Measurements from ENCODE around the gene OR6C65.
"Not testable (repeated sequence)": the region's sequence is repeated elsewhere in the genome, so short reads cannot be mapped to it uniquely, and the experiment has no call there.

Gene OR6C65

GRCh38 chr12:55400229-55400628, at the start of gene OR6C65:
Gene OR6C65 (plus strand): TSS chr12:55400529. CDS start chr12:55400529, 0 bp downstream.
- DNase-seq: no peak

DNA sequence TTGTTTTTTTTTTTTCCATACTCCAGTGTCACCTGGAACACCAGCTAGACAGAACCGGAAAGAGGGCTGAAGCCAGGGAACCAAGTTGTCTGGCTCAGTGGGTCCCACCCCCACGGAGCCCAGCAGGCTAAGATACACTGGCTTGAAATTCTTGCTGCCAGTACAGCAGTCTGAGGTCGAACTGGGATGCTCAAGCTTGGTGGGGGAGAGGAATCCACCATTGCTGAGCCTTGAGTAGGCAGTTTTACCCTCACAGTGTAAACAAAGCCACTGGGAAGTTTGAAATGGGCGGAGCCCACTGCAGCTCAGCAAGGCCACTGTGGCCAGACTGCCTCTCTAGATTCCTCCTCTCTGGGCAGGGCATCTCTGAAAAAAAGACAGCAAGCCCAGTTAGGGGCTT, 45.0 kb upstream of the OR6C65 start:
- DNase-seq: not testable (repeated sequence)

GRCh38 chr12:55362675-55363074, 37.7 kb upstream of the OR6C65 start, which contains the start of gene OR6C75:
Gene OR6C75 (plus strand): TSS chr12:55362975. CDS start chr12:55365111, 2,136 bp downstream.
- DNase-seq: no peak

DNA sequence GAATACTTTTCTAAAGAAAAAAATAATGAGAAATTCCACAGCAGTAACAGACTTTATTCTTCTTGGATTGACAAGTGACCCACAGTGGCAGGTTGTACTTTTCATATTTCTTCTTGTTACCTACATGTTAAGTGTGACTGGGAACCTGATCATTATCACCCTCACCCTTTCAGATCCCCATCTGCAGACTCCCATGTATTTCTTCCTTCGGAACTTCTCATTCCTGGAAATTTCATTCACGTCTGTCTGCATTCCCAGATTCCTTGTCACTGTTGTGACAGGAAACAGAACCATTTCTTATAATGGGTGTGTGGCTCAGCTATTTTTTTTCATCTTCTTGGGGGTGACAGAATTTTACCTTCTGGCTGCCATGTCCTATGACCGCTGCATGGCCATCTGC, 35.2 kb upstream of the OR6C65 start:
- DNase-seq: no peak

- no peak for DNase-seq
Measured at GRCh38 chr12:55372521-55372920, 27.8 kb upstream of the OR6C65 start.

GRCh38 chr12:55385891-55386290, 14.4 kb upstream of the OR6C65 start:
- DNase-seq: no peak

DNA sequence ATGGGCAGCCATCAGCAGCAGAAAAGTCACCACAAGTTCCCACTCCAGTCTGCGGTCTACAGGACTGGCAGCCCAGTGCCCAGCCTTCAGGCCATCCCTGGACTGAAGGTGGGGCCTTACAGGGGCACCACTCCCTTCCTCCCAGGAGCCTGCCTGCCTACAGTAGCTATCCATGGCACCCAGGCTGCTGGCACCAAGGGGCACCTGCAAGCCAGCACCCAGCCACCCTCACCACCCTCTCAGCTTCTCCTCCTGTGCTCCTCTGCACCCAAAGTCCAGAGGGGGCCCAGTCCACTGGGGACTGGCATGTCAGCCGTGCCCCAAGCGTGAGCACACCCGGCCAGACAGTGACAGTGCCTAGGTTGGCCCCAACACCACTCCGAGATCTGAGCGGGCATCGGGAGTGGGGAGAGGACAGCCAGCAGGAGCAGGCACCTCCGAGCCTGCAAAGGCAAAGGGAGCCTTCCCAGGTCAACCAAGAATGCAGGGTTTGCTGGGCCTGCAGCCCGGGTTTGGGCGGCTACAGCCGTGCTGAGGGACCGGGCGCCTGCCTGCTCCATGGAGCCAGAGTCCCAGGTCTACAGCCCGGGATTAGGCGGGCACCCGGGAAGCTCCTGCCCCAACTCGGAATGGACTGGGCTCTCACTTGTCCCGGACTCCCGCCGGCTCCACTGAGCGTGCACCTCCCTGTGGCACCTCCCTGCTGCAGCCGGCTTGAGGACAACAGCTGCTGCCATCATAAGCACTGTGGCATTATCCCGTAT, 8.1 kb upstream of the OR6C65 start:
- no peak for DNase-seq

GRCh38 chr12:55396326-55396725, 4.0 kb upstream of the OR6C65 start:
- DNase-seq: no peak

GRCh38 chr12:55407866-55408265, 7.5 kb downstream of the OR6C65 start:
- DNase-seq: no peak

- DNase-seq: not testable (repeated sequence)
Measured at GRCh38 chr12:55409133-55409532, 8.8 kb downstream of the OR6C65 start.

DNA sequence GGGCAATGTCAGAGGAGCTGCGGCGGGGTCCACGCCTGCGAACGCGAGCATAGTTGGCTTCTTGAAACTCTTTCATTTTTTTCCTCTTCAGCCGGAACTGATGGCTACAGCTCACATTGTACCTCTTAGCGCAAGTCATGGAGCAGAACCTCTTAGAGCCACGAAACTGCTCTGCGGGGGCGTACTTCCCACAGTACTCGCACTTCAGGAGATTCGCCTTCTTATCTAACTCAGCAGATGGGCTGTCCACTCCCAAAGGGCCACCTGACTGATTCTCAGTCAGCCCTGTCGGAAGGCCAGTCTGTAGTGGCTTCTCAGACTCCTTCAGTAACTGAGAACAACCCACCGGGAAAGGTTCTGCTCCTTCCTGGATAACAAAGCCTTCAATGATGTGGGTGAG, 11.8 kb downstream of the OR6C65 start:
- DNase-seq: not testable (repeated sequence)

GRCh38 chr12:55413498-55414388, 13.4 kb downstream of the OR6C65 start:
- not testable (repeated sequence) for DNase-seq

DNA sequence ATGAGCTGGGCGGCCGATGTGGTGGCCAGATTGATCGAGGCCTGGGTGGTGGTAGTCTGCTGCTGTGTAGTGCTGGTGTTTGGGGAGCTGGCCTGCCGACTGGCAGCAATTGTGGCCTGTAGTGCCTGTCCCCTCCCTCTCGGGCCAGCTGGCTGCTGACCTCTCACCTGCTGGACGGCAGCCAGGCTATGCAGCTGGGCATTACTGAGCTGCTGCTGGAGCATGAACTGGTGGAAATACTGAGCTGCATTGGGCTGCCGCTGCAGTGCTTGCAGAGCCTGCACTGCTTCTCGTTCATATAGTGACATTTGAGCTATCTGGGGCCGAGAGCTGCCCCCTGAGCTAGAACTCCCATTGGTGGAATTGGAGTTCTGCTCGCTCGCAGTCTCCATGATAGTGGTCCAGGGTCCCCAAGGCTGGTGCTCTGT, 14.1 kb downstream of the OR6C65 start:
- not testable (repeated sequence) for DNase-seq

DNA sequence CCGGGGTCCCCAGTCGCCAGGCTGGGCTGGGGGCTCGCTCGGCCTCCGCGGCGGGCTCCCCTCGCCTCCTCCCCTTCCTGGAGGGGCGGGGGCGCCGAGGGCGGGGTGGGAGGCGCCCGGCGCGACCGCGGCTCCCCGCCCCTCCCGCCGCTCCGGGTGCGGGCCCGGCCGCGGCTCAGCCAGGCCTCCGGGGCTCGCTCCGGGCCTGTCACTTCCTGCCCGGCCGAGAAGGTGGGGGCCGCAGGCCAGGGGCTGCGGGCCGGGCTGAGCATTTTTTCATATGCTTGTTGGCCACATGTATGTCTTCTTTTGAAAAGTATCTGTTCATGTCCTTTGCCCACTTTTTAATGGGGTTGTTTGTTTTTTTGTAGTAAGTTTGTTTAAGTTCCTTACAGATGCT, 14.6 kb downstream of the OR6C65 start:
- not testable (repeated sequence) for DNase-seq

GRCh38 chr12:55416961-55417360, 16.6 kb downstream of the OR6C65 start:
- no peak for DNase-seq

- no peak for DNase-seq
Measured at GRCh38 chr12:55420307-55420962, 20.1 kb downstream of the OR6C65 start.

- no peak for DNase-seq
Measured at GRCh38 chr12:55425954-55426353, 25.6 kb downstream of the OR6C65 start, which contains the start of gene OR6C76. Gene OR6C76 (plus strand): TSS chr12:55426254. CDS start chr12:55426254, 0 bp downstream.

GRCh38 chr12:55428331-55429243, 28.3 kb downstream of the OR6C65 start:
- no peak for DNase-seq

- DNase-seq: not testable (repeated sequence)
Measured at GRCh38 chr12:55441233-55441632, 40.9 kb downstream of the OR6C65 start.

DNA sequence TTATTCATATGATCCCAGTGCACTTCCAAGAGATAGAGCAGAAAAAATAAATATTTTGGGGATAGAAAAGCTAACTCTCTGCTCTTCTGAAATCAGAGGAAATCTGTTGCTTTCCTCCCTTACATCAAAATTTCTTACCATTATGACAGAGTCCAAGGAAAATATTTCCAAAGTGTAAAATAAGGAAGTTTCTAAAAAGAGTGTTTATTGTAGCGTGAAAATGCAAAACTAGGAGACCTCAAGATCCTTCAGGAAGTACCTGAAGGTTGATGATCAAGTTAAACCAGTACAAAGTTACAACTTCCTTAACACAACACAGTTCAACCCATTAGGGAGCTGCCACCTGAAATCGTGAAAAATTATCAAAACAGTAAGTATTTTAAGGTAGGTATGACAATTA, 43.4 kb downstream of the OR6C65 start, which contains the start of gene OR6C2:
OR6C2 (plus strand) TSS at position 301 of the 400 bp plus-strand sequence. CDS start 8,138 bp downstream, outside the sequence.
- DNase-seq: no peak

- DNase-seq: no peak
Measured at GRCh38 chr12:55445357-55445756, 45.0 kb downstream of the OR6C65 start.

GRCh38 chr12:55446326-55446725, 46.0 kb downstream of the OR6C65 start:
- no peak for DNase-seq

Measured in CD4-positive, alpha-beta T cell treated with Interleukin-12 subunit alpha and Interleukin-12 subunit beta, for 1 hour (primary cell).